Esophagus muscularis mucosa (tissue), 3 donors: ENCODE data around the gene STOML2.

ENCODE experiments used
- CTCF ChIP-seq, 3 experiments: fragments of 200-600 bp in 2 of 3; fragments of 450-650 bp in 1 of 3; sonication (generic) in 2 of 3; IDR thresholded peaks; one replicate each; pipeline ENCODE4 v1.5.1; 2017 to 2019; ENCODE audit warnings: antibody characterized with exemption in 3 of 3, mild to moderate bottlenecking in 2 of 3, moderate library complexity in 1 of 3
- POLR2AphosphoS5 ChIP-seq, 2 donors: sonication (generic); formaldehyde crosslinking; IDR thresholded peaks; one replicate each; pipeline ENCODE4 v1.6.1; 2017; ENCODE audit warnings: antibody characterized with exemption in 2 of 2

- TF ChIP-seq POLR2AphosphoS5 (IDR thresholded peaks at IDR 0.05) (no peak), CTCF (IDR thresholded peaks at IDR 0.05) (no peak)
Observed at GRCh38 chr9:35074791-35075190, 28.1 kb downstream of the STOML2 start.
